Pancreas (tissue), 10 donors: ENCODE results near the gene ICAM4. TPM values are rescaled to one million over a fixed set of nuclear protein-coding genes. Genes with fewer than 3 reads are reported as not detected.

Experiments
- ATAC-seq, 4 donors: fragments of 200-7000 bp; cut with Tn5 transposase; one replicate each; pipeline versions ENCODE4 v1.8.0 to v1.9.1; 2020; ENCODE audit warnings: mild to moderate bottlenecking in 4 of 4, moderate library complexity in 4 of 4
- DNase-seq, 6 donors: peaks; one replicate each; pipeline ENCODE4 v3.0.0-alpha.2; 2020
- FAIRE-seq: peaks from 2 replicates; lab custom pipeline; 2012; peaks lifted over from hg19 to GRCh38; lab: Jason Lieb, UNC
- H3K27ac ChIP-seq, 4 donors: fragments of 200-600 bp; sonication (generic); 1 replicate in 3 of 4; 2 replicates in 1 of 4; pipeline versions ENCODE4 v1.5.0 to v1.8.0; 2020
- H3K27me3 ChIP-seq, 4 donors: fragments of 200-600 bp; one replicate each; pipeline ENCODE4 v1.8.0; 2021
- H3K36me3 ChIP-seq, 3 donors: fragments of 200-600 bp; sonication (generic) in 1 of 3; one replicate each; pipeline versions ENCODE4 v1.5.0 to v1.8.0; 2020 to 2021
- H3K4me1 ChIP-seq, 3 donors: fragments of 200-600 bp; one replicate each; pipeline ENCODE4 v1.8.0; 2021
- H3K4me3 ChIP-seq, 4 donors: fragments of 200-600 bp; sonication (generic) in 2 of 4; one replicate each; pipeline versions ENCODE4 v1.5.0 to v1.8.0; 2020 to 2021
- H3K9me3 ChIP-seq, 4 donors: fragments of 200-600 bp; one replicate each; pipeline ENCODE4 v1.8.0; 2021
- CTCF ChIP-seq, 4 donors: fragments of 200-600 bp; sonication (generic) in 3 of 4; IDR thresholded peaks; one replicate each; pipeline versions ENCODE4 v1.5.0 to v1.8.0; 2021; ENCODE audit warnings: antibody characterized with exemption in 4 of 4
- WGBS, 2 donors: extraction: QIAGEN DNeasy Blood & Tissue Kit; methylation state at CpG; one replicate each; pipeline ENCODE4 v1.1.7; 2013; 5-methylcytosine and 5-hydroxymethylcytosine counted together
- intact Hi-C, 3 donors: fragments of 100-400 bp; cut with DNase I; formaldehyde crosslinking; loops; one replicate each; pipeline versions ENCODE4 v1.11.1 to v1.14.2; 2022
- polyA plus RNA-seq, 2 donors: library from polyadenylated mRNA; stranded (reverse); fragments of 200-250 nt; gene quantifications; one replicate each; pipeline ENCODE4 v1.2.3, GENCODE V29; 2013
- total RNA-seq, 6 donors: library from RNA; stranded (reverse); fragmentation: NEBNext Ultra II Directional in 4 of 6; extraction: Animal tissue kit (Norgen Biotek cat#: 25700) in 4 of 6; gene quantifications; one replicate each; pipeline versions ENCODE4 v1.2.1 to v1.2.4, GENCODE V29; 2021 to 2023
- donor health status: healthy with polysubstance abuse.
- donor health status: DM: no; HTN: no; CAD: no; lungs with moderate emphysema.
- donor health status: DM: no; HTN: no; CAD: no.
- donor health status: control.
- donor health status: control.
- donor health status: Bipolar disorder and iron deficiency.
- donor health status: DM: yes; HTN: yes; CAD: no.
- donor health status: DM: no; HTN: no; CAD: no.
- donor health status: DM: no; HTN: no; CAD: no.
- donor health status: DM: yes; HTN: yes; CAD: no.

ICAM4 gene
- total and polyA plus RNA-seq, 8 donors = 0.13 to 0.56 (median 0.21) TPM; not detected in 2

GRCh38 chr19:10305139-10305806 lies 18.5 kb downstream of the ICAM4 start:
- 83 to 85% methylated on average over 17 of the region's 17 CpGs for WGBS, 2 donors
- Histone ChIP-seq H3K4me1 (no peaks in the 10 kb centered on the region), H3K27ac (no peak overlapping the region), H3K4me3 (no peak overlapping the region), H3K36me3 (peaks cover 0 to 3% (median 0%) of the 10 kb centered on the region in 3 donors), H3K9me3 (no peaks in the 10 kb centered on the region), H3K27me3 (no peaks in the 10 kb centered on the region)
- no peak for FAIRE-seq
- intact Hi-C loops = no loop called here
- TF ChIP-seq CTCF (IDR thresholded peaks at IDR 0.05) = no peak
- no peak for DNase-seq
- ATAC-seq = peak in 2 of 4 donors; percentile 53 to 78

GRCh38 chr19:10306327-10306726 lies 19.6 kb downstream of the ICAM4 start:
- Histone ChIP-seq H3K4me3 (no peak overlapping the region), H3K36me3 (peaks cover 0 to 3% (median 0%) of the 10 kb centered on the region in 3 donors), H3K9me3 (no peaks in the 10 kb centered on the region), H3K4me1 (no peaks in the 10 kb centered on the region), H3K27me3 (no peaks in the 10 kb centered on the region), H3K27ac (no peak overlapping the region)
- TF ChIP-seq CTCF (IDR thresholded peaks at IDR 0.05) = no peak
- intact Hi-C loops = no loop called here
- FAIRE-seq (no peak), ATAC-seq (no peak), DNase-seq (no peak)
- 83 to 91% methylated on average over 5 of the region's 5 CpGs for WGBS, 2 donors

GRCh38 chr19:10309423-10309822 lies 22.7 kb downstream of the ICAM4 start, which contains the start of gene ZGLP1:
ZGLP1 (minus strand) TSS chr19:10309815.
- intact Hi-C loops = no loop called here
- FAIRE-seq = no peak
- ATAC-seq = peak in 1 of 4 donors; percentile 15

GRCh38 chr19:10315335-10316214 lies 28.8 kb downstream of the ICAM4 start, which contains the start of gene FDX2:
FDX2 (minus strand) TSS chr19:10316015; CDS start chr19:10315996, 19 bp downstream.
- TF ChIP-seq CTCF (IDR thresholded peaks at IDR 0.05) = no peak
- intact Hi-C loops = no loop called here

More at GRCh38 chr19:10309423-10309822, 22.7 kb downstream of the ICAM4 start, which contains the start of gene ZGLP1:
- no peaks in the 10 kb centered on the region for H3K27me3 ChIP-seq
- H3K4me1 ChIP-seq = no peaks in the 10 kb centered on the region
- 91 to 92% methylated on average over 24 of the region's 24 CpGs for WGBS, 2 donors
- H3K9me3 ChIP-seq = no peaks in the 10 kb centered on the region
- peaks cover 0 to 3% (median 0%) of the 10 kb centered on the region in 3 donors for H3K36me3 ChIP-seq
- no peak within 1 kb of the TSS for H3K27ac ChIP-seq
- H3K4me3 ChIP-seq = no peak within 1 kb of the TSS
- DNase-seq = no peak
- no peak for TF ChIP-seq CTCF (IDR thresholded peaks at IDR 0.05)

More at GRCh38 chr19:10315335-10316214, 28.8 kb downstream of the ICAM4 start, which contains the start of gene FDX2:
- Histone ChIP-seq H3K27ac (peak within 1 kb of the TSS; percentile 15 to 39 (median 18)), H3K9me3 (no peaks in the 10 kb centered on the region), H3K27me3 (no peaks in the 10 kb centered on the region), H3K4me1 (peaks cover 0 to 9% (median 4%) of the 10 kb centered on the region in 3 donors), H3K4me3 (peak within 1 kb of the TSS; percentile 73 to 87 (median 81)), H3K36me3 (peaks cover 0 to 23% (median 3%) of the 10 kb centered on the region in 3 donors)
- FAIRE-seq = no peak
- peak; percentile 94 to 97 (median 96) for ATAC-seq
- WGBS, 2 donors = 0% methylated on average over 55 of the region's 55 CpGs
- DNase-seq = peak; percentile 89 to 98 (median 94)
